A549 (cell line): ENCODE data around the gene TMEM174. TPM values are rescaled to one million over a fixed set of nuclear protein-coding genes. Genes with fewer than 3 reads are reported as not detected.

Source experiments
- ATAC-seq, 2 experiments: fragments of 200-7000 bp in 1 of 2; fragments of >200 bp in 1 of 2; cut with Nextera tagmentation in 1 of 2; cut with Tn5 transposase in 1 of 2; 3 replicates each; pipeline versions ENCODE4 v1.8.0 to v1.9.1; 2018 to 2020; ENCODE audit warnings: mild to moderate bottlenecking in 1 of 2, moderate library complexity in 1 of 2
- CTCF ChIA-PET: fragments of 300-600 bp; sonication (Branson Sonifier 250); formaldehyde crosslinking; extraction: SDS; loops from one replicate; lab custom pipeline; 2021; ENCODE audit warnings: antibody characterized with exemption, inconsistent platforms; lab: Yijun Ruan, JAX
- POLR2A ChIA-PET: fragments of 350-600 bp; formaldehyde crosslinking; extraction: SDS; loops from one replicate; lab custom pipeline; 2021; ENCODE audit warnings: antibody characterized with exemption, inconsistent platforms; lab: Yijun Ruan, JAX
- DNase-seq, 2 experiments: peaks; one replicate each; pipeline versions ENCODE4 v3.0.0 to v3.0.0-alpha.2; 2011 to 2016; ENCODE audit warnings: low read depth in 1 of 2, low spot score in 1 of 2
- FAIRE-seq: peaks from 2 replicates; lab custom pipeline; 2011; peaks lifted over from hg19 to GRCh38; lab: Jason Lieb, UNC
- H3K27ac ChIP-seq, 2 experiments: fragments of >200 bp; sonication (Bioruptor Twin); formaldehyde crosslinking; 3 replicates each; pipeline ENCODE4 v1.5.1; 2016 to 2017
- H3K4me1 ChIP-seq: fragments of >200 bp; sonication (Bioruptor Twin); formaldehyde crosslinking; 3 replicates; pipeline ENCODE4 v1.6.1; 2016
- H3K4me2 ChIP-seq: fragments of >200 bp; sonication (Bioruptor Twin); formaldehyde crosslinking; 3 replicates; pipeline ENCODE4 v1.6.1; 2016
- H3K4me3 ChIP-seq: fragments of >200 bp; sonication (Bioruptor Twin); formaldehyde crosslinking; 3 replicates; pipeline ENCODE4 v1.5.1; 2016
- H3K9me3 ChIP-seq: fragments of >200 bp; sonication (Bioruptor Twin); formaldehyde crosslinking; 3 replicates; pipeline ENCODE4 v1.6.1; 2016
- EHF ChIP-seq: fragments of 250-450 bp; sonication (Bioruptor Pico); IDR thresholded peaks from 2 replicates; pipeline ENCODE4 v1.5.0; 2020; ENCODE audit warnings: mild to moderate bottlenecking
- FOSB ChIP-seq: fragments of 250-450 bp; sonication (Bioruptor Pico); IDR thresholded peaks from 2 replicates; pipeline ENCODE4 v1.5.0; 2020; ENCODE audit warnings: mild to moderate bottlenecking, moderate library complexity
- FOXS1 ChIP-seq: fragments of 250-450 bp; sonication (Bioruptor Pico); IDR thresholded peaks from 2 replicates; pipeline ENCODE4 v1.5.0; 2020; ENCODE audit warnings: mild to moderate bottlenecking, moderate library complexity
- HDAC2 ChIP-seq: fragments of 200-600 bp; sonication (generic); IDR thresholded peaks from 2 replicates; pipeline ENCODE4 v1.6.1; 2016
- MAFK ChIP-seq: fragments of 450-650 bp; IDR thresholded peaks from 2 replicates; pipeline ENCODE4 v1.6.1; 2014; ENCODE audit not compliant: partially characterized antibody
- NFE2L2 ChIP-seq: fragments of 150-350 bp; conservative IDR thresholded peaks from 2 replicates; pipeline ENCODE4 v1.6.1; 2014; ENCODE audit warnings: low read length
- NR3C1 ChIP-seq: fragments of >200 bp; sonication (Bioruptor Twin); formaldehyde crosslinking; IDR thresholded peaks from 3 replicates; pipeline ENCODE4 v1.6.1; 2017
- POLR2AphosphoS2 ChIP-seq: conservative IDR thresholded peaks from 2 replicates; pipeline ENCODE4 v1.6.1; 2012; ENCODE audit warnings: low read length, improper control_type of control experiment, inconsistent platforms
- RAD21 ChIP-seq, 2 experiments: fragments of >200 bp in 1 of 2; sonication (Bioruptor Twin) in 1 of 2; formaldehyde crosslinking in 1 of 2; IDR thresholded peaks in 1 of 2; conservative IDR thresholded peaks in 1 of 2; 2 replicates in 1 of 2; 3 replicates in 1 of 2; pipeline ENCODE4 v1.6.1; 2012 to 2018; ENCODE audit warnings: inconsistent platforms in 1 of 2
- SREBF2 ChIP-seq: fragments of 450-650 bp; IDR thresholded peaks from 2 replicates; pipeline ENCODE4 v1.6.1; 2014; ENCODE audit warnings: mild to moderate bottlenecking, moderate library complexity
- TFCP2L1 ChIP-seq: fragments of 250-450 bp; sonication (Bioruptor Pico); IDR thresholded peaks from 2 replicates; pipeline ENCODE4 v1.5.0; 2021; ENCODE audit warnings: mild to moderate bottlenecking
- TP53 ChIP-seq: fragments of 250-450 bp; sonication (Bioruptor Pico); IDR thresholded peaks from 2 replicates; pipeline ENCODE4 v1.5.0; 2021; ENCODE audit warnings: mild to moderate bottlenecking, moderate library complexity
- ZC3H11A ChIP-seq: fragments of 450-650 bp; IDR thresholded peaks from 2 replicates; pipeline ENCODE4 v1.6.1; 2014; ENCODE audit warnings: antibody characterized with exemption, mild to moderate bottlenecking
- ZFP36 ChIP-seq: fragments of 450-650 bp; IDR thresholded peaks from 2 replicates; pipeline ENCODE4 v1.6.1; 2014; ENCODE audit warnings: borderline replicate concordance; ENCODE audit not compliant: partially characterized antibody
- WGBS: methylation state at CpG from one replicate; pipeline ENCODE4 v1.1.6; 2017; ENCODE audit errors: missing lambda C conversion rate; 5-methylcytosine and 5-hydroxymethylcytosine counted together
- polyA plus RNA-seq, 4 experiments: library from polyadenylated mRNA; depleted of rRNA in 3 of 4; stranded (reverse); fragments of >200 nt; fragmentation: RNase III in 1 of 4; extraction: RNeasy Plus Mini Kit Qiagen cat#74134 plus additional on column Dnase treatment in 1 of 4; gene quantifications; 2 replicates in 3 of 4; 3 replicates in 1 of 4; pipeline ENCODE4 v1.2.3, GENCODE V29; 2011 to 2017
- TF ChIP-seq, protein P1 (sequence below): IDR thresholded peaks from 2 replicates; pipeline ENCODE4 v1.6.1; 2012; ENCODE audit warnings: low read depth, borderline replicate concordance
- TF ChIP-seq, protein P2 (sequence below): fragments of >200 bp; sonication (Bioruptor Twin); formaldehyde crosslinking; IDR thresholded peaks from 3 replicates; pipeline ENCODE4 v1.5.1; 2016

Gene TMEM174
- polyA plus RNA-seq, 2 of the 4 experiments (the other 2 are of a cell fraction), result not detected

DNA sequence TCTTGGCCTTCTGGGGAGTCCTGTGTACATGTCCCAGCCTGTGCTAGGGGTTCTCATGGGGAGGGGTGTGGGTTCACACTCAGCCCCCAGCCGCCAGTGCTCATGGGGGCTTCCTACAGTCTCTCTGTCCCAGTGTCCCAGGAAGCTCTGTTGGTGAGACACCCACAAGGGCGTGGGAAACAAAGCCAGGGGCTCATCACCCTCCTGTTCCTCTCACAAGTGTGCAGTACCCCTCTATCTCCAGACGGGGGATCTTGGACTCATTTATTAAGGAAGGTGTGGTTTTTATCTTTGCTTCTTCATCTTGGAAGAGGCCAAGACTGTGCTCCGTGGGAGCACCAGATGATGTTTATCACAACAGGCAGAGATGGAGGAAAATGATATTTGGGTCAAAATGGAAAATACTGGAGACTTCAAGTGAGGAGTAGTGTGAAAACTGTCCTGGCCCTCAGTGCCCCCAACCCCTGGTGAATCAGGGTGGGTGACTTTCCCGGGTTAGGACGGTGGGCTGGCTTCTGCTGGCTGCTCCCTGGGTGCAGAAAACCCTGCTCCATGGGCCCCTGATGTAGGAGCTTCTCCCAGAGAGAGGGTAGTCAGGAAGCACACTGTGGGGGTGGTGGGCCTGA is 37.5 kb upstream of the TMEM174 start:
- TF ChIP-seq TP53 (CRISPR knock-in tag) (no peak), RAD21 (conservative IDR thresholded peaks at IDR 0.05 in 1 of 2, IDR thresholded peaks at IDR 0.05 in 1 of 2) (peak in 1 of 2 experiments; percentile 6; a peak in 1 of 5 replicates)
- 56% methylated on average over 6 of the region's 6 CpGs for WGBS
- ChIA-PET POLR2A (no interaction called here), CTCF (interaction anchor here (0.6 to 1.7 kb wide), 4 partner anchors 11 to 304 kb away, joined by 3 to 5 read pairs (median 3); no protein-coding TSS in a partner anchor)
- Histone ChIP-seq H3K27ac (no peak overlapping the region), H3K4me1 (no peaks in the 10 kb centered on the region; the same call in 2 of the 3 replicates), H3K4me3 (no peak overlapping the region), H3K9me3 (no peaks in the 10 kb centered on the region), H3K4me2 (no peak overlapping the region)
- peak; percentile 40 to 41 for DNase-seq
- FAIRE-seq, result no peak
- ATAC-seq, result peak; percentile 75 to 91; a peak in 5 of 6 replicates

DNA sequence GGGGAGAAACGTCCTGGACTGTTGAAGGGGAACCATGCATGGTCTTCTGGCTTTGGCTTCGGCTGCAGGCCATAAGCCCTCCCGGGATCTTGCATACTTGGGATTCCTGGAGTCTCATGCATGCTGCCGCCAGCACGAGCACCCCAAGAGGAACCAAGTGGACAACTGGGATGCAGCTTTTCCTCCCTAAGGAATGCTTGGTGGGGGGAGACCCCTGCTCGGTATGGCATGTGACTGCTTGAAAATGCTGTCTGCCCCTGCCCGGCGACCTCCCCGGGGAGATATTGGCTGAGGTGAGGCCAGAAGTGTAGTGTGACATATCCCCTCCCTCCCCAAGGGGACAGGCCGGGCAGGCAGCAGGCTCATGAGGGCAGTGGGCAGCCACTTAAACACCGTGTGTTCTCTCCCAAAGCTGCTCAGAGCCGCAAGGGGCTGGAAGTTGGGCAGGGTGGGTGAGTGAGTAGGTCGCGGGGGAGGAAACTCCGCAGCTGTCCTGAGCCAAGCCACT is 36.9 kb upstream of the TMEM174 start:
- Histone ChIP-seq H3K4me1 (no peaks in the 10 kb centered on the region; the same call in 2 of the 3 replicates), H3K4me3 (no peak overlapping the region), H3K27ac (no peak overlapping the region), H3K9me3 (no peaks in the 10 kb centered on the region), H3K4me2 (no peak overlapping the region)
- ATAC-seq, result no peak; a peak in 1 of 6 replicates
- WGBS, result 79% methylated on average over 12 of the region's 15 CpGs
- ChIA-PET POLR2A (no interaction called here), CTCF (interaction anchor here (1.6 to 1.7 kb wide), 2 partner anchors 66 to 80 kb away, joined by 3 to 5 read pairs; no protein-coding TSS in a partner anchor)
- TF ChIP-seq NFE2L2 (no peak), FOXS1 (no peak), TFCP2L1 (CRISPR knock-in tag) (no peak), POLR2AphosphoS2 (no peak), SREBF2 (no peak), MAFK (no peak)
- TF ChIP-seq, protein P1, sequence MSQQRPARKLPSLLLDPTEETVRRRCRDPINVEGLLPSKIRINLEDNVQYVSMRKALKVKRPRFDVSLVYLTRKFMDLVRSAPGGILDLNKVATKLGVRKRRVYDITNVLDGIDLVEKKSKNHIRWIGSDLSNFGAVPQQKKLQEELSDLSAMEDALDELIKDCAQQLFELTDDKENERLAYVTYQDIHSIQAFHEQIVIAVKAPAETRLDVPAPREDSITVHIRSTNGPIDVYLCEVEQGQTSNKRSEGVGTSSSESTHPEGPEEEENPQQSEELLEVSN, result no peak
- no peak for DNase-seq
- no peak for FAIRE-seq

DNA sequence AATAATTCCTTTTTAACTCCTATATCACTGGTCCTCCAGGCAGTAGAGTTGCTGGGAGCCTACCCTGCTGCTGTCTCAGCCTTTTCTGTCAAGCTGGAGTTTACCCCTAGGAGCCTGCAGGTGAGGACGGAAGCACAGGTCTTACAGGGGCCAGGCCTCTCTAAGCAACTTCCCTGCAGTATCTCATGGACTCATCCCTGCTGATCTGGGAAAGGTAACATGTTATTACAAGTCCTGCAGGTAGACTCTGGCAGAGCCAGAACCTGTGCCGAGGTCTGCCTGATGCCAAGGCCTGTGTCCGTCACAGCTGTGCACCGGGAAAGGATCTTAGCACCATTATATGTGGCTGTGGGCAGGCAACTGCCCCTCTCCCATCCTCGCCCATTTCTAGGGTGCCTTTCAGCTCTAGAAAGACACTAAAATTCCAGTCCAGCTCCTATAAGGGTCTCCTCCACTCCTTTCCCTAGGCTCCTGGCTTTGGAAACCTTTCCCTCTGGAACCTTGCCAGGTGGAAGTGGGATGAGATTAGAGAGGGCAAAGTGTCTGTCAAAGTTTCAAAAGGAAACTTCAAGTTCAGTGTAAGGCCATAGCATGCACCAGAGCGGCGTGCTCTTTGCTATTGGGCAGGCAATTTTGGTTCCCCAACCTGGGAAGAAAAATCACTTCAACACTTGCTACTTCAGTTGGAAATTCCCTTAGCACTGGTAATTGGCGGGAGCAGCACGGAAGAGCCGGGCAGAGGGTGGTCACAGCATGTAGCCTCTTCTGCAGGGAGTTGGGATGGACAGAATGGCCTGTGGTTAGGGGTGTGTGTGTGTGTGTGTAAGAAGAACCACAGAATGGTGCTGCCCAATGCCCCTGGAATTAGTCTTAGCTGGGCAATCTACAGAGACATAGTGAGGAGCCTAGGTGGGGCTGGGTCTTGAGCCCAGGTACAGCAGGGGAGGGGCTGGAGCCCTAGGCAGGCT is 35.1 kb upstream of the TMEM174 start:
- Histone ChIP-seq H3K4me3 (no peak overlapping the region), H3K4me2 (no peak overlapping the region), H3K27ac (no peak overlapping the region), H3K4me1 (no peaks in the 10 kb centered on the region), H3K9me3 (no peaks in the 10 kb centered on the region)
- WGBS, result 90% methylated on average over 10 of the region's 10 CpGs
- DNase-seq, result no peak
- FAIRE-seq, result no peak
- ChIA-PET POLR2A (no interaction called here), CTCF (interaction anchor here (1.5 to 2.1 kb wide), 2 partner anchors 33 to 80 kb away, joined by 3 to 4 read pairs; no protein-coding TSS in a partner anchor)
- no peak for TF ChIP-seq EHF (CRISPR knock-in tag)
- TF ChIP-seq ZC3H11A, result no peak
- TF ChIP-seq, protein P2, sequence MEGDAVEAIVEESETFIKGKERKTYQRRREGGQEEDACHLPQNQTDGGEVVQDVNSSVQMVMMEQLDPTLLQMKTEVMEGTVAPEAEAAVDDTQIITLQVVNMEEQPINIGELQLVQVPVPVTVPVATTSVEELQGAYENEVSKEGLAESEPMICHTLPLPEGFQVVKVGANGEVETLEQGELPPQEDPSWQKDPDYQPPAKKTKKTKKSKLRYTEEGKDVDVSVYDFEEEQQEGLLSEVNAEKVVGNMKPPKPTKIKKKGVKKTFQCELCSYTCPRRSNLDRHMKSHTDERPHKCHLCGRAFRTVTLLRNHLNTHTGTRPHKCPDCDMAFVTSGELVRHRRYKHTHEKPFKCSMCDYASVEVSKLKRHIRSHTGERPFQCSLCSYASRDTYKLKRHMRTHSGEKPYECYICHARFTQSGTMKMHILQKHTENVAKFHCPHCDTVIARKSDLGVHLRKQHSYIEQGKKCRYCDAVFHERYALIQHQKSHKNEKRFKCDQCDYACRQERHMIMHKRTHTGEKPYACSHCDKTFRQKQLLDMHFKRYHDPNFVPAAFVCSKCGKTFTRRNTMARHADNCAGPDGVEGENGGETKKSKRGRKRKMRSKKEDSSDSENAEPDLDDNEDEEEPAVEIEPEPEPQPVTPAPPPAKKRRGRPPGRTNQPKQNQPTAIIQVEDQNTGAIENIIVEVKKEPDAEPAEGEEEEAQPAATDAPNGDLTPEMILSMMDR, result no peak
- TF ChIP-seq POLR2AphosphoS2, result no peak
- no peak for ATAC-seq

DNA sequence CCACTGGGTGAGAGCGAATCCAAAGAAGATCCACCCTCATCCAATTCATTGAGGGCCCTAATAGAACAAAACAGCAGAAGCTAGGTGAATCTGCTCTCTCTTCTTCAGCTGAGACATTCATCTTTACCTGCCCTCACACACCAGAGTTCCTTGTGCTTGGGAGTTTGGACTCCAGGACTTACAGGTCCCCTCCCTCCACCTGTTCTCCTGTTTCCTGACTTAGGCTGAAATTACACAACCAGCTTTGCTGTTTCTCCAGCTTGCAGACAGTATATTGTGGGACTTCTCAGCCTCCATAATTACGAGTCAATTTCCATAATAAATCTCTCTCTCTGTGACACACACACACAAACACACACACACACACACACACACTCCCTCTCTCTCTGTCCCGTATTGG is 33.5 kb upstream of the TMEM174 start:
- 63% methylated on average over 3 of the region's 3 CpGs for WGBS
- no peaks in the 10 kb centered on the region for H3K9me3 ChIP-seq
- CTCF ChIA-PET, result interaction anchor here (2.0 kb wide), 1 partner anchor 55 kb away, joined by 4 read pairs; no protein-coding TSS in a partner anchor
- H3K4me2 ChIP-seq, result no peak overlapping the region
- POLR2A ChIA-PET, result no interaction called here
- ATAC-seq, result no peak
- no peak for FAIRE-seq
- no peak for TF ChIP-seq NR3C1
- no peak for TF ChIP-seq FOXS1
- TF ChIP-seq FOSB (CRISPR knock-in tag), result no peak
- TF ChIP-seq ZFP36, result no peak
- no peak for TF ChIP-seq HDAC2
- no peak overlapping the region for H3K27ac ChIP-seq
- H3K4me3 ChIP-seq, result no peak overlapping the region
- no peaks in the 10 kb centered on the region for H3K4me1 ChIP-seq
- no peak for DNase-seq
